HG02840 (cell line): ENCODE data around the gene RPP38.

ENCODE experiments used
- ATAC-seq: cut with Tn5 transposase; IDR thresholded peaks from one replicate; pipeline ENCODE4 v1.9.1; 2021; ENCODE audit warnings: mild to moderate bottlenecking, moderate library complexity, moderate number of reproducible peaks; ENCODE audit not compliant: unreplicated experiment, low FRiP score

The RPP38 gene

DNA sequence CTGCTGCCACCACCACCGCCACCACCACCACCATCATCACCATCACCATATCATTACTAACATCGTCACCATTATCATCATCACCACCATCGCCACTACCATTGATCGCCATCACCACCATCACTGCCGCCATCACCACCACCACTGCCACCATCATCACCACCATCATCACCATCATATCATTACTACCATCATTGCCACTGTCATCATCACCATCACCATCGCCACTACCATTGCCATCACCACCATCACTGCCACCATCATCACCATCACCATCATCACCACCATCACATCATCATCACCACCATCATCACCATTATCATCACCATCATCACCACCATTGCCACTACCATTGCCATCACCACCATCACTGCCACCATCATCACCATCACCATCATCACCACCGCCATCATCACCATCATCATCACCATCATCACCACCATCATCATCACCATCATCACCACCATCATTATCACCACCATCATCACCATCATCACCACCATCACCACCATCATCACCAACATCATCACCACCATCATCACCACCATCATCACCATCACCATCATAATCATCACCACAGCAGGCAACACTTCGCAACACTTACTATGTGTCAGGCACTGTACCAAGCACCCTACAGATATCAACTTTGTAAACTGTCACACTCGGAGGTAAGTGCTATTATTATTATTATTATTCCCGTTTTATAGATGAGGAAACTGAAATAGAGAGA lies 52.1 kb downstream of the RPP38 start:
- no peak for ATAC-seq

GRCh38 chr10:15150563-15150962 lies 53.4 kb downstream of the RPP38 start:
- no peak for ATAC-seq

DNA sequence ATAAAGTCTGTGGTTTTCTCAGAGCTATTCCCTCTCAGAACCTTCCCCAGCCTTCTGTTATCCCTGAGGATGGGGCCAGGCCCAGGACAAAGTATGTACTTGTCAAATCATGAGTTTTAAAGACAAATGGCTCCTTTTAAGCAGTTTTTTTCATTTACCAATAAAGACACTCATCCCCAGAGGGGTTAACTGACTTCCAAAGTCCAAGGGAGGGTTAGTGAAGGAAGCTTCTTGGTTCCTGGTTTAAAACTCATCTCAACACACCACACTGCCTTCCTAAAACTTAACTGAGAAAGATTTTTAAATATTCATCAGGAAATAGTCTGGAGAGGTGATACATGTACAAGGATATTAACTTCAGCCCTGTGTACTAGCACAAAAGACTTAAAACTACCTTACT lies 55.4 kb downstream of the RPP38 start:
- ATAC-seq, result no peak
